HUES6 (cell line): Measurements from ENCODE around the gene MYL2.

Experiments
- H3K27ac ChIP-seq: 2 replicates; pipeline ENCODE4 v1.7.0; 2013; ENCODE audit warnings: low read depth, mild to moderate bottlenecking, low read length, inconsistent platforms
- H3K27me3 ChIP-seq: 2 replicates; pipeline ENCODE4 v1.6.1; 2013; ENCODE audit warnings: low read length; ENCODE audit not compliant: control insufficient read depth, insufficient read depth
- H3K36me3 ChIP-seq: 2 replicates; pipeline ENCODE4 v1.6.1; 2013; ENCODE audit warnings: low read length; ENCODE audit not compliant: control insufficient read depth, insufficient read depth
- H3K4me1 ChIP-seq: 2 replicates; pipeline ENCODE4 v1.6.1; 2013; ENCODE audit warnings: low read length; ENCODE audit not compliant: control insufficient read depth, insufficient read depth
- H3K4me3 ChIP-seq: 2 replicates; pipeline ENCODE4 v1.5.1; 2013; ENCODE audit warnings: low read depth, low read length
- H3K9ac ChIP-seq: one replicate; pipeline ENCODE4 v1.6.1; 2013; ENCODE audit warnings: mild to moderate bottlenecking, low read length
- H3K9me3 ChIP-seq: 2 replicates; pipeline ENCODE4 v1.6.1; 2013; ENCODE audit warnings: low read depth, low read length; ENCODE audit not compliant: control insufficient read depth, insufficient read depth

MYL2 gene

DNA sequence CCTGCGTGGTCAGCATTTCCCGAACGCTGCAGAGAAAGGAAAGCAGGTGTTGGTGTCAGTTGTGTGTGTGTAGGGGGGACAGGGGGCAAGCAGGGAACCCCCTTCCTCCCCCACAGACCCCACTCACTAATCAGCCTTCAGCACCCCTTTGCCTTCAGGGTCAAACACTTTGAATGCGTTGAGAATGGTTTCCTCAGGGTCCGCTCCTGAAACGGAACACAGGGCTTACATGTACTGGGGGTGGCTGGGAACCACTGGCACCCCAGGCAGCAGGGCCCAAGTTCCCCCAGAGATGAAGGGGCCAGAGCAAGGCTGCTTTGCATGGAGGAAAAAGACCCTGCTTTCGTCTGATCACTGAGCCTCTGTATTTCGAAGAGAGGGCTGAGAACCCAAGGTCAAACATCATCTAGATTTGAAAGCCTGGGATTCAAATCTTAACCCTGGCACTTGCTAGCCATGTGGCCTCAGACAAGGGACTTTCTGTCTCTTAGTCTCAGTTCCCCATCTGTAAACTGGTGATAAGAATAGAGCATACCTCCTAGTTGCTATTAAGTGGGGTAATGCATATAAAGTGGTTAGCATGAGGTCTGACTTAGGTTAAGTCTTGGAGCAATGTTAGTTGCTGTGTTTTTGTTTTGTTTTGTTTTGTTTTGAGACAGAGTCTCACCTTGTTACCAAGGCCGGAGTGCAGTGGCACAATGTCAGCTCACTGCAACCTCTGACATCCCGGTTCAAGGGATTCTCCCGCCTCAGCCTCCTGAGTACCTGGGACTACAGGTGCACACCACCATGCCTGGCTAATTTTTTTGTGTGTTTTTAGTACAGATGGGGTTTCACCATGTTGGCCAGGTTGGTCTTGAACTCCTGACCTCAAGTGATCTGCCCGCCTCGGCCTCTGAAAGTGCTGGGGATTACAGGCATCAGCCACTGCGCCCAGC is 7.0 kb downstream of the MYL2 start:
- Histone ChIP-seq H3K36me3 (no peaks in the 10 kb centered on the region), H3K9ac (no peak overlapping the region), H3K9me3 (no peaks in the 10 kb centered on the region), H3K4me3 (no peak overlapping the region), H3K4me1 (peaks cover 18% of the 10 kb centered on the region; the same call in 1 of the 2 replicates), H3K27ac (no peak overlapping the region), H3K27me3 (no peaks in the 10 kb centered on the region)

GRCh38 chr12:110912263-110912662 is 8.1 kb downstream of the MYL2 start:
- H3K27me3 ChIP-seq = no peaks in the 10 kb centered on the region
- H3K4me1 ChIP-seq = peaks cover 7% of the 10 kb centered on the region; the same call in 1 of the 2 replicates
- no peaks in the 10 kb centered on the region for H3K9me3 ChIP-seq
- H3K9ac ChIP-seq = no peak overlapping the region
- no peak overlapping the region for H3K27ac ChIP-seq
- no peak overlapping the region for H3K4me3 ChIP-seq
- no peaks in the 10 kb centered on the region for H3K36me3 ChIP-seq

DNA sequence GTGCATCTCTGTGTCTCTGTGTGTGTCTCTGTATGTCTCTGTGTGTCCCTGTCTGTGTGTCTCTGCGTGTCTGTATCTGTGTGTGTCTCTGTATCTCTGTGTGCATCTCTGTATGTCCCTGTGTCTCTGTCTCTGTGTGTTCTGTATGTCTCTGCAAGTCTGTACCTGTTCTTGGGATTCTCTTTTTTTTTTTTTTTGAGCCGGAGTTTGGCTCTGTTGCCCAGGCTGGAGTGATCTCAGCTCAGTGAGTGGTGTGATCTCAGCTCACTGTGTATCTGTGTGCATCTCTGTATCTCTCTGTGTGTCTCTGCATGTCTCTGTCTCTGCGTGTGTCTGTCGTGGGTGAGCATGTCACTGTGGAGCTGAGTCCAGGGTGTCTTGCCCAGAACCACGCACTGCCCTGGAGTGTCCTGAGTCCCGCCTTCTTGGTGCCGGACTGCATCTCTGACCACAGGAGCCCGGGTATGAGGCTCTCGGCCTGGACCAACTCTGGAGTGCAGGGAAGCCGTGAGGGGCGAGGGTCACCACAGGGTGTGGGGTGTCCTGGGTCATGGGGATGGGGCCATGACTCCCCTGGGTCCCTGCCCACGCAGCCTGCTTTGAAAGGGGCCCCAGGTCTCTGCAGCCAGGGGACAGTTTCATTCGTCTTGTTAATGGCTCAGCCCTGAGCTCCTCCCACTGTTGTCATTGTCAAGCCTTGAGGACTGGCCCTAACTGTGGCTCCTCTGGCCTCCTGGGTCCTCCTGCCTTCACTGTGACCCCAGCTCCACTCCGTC is 11.8 kb downstream of the MYL2 start:
- H3K36me3 ChIP-seq = no peaks in the 10 kb centered on the region
- H3K4me1 ChIP-seq = peaks cover 5% of the 10 kb centered on the region; the same call in 1 of the 2 replicates
- H3K27ac ChIP-seq = no peak overlapping the region
- no peaks in the 10 kb centered on the region for H3K27me3 ChIP-seq
- H3K9ac ChIP-seq = no peak overlapping the region
- H3K4me3 ChIP-seq = no peak overlapping the region
- H3K9me3 ChIP-seq = no peaks in the 10 kb centered on the region

DNA sequence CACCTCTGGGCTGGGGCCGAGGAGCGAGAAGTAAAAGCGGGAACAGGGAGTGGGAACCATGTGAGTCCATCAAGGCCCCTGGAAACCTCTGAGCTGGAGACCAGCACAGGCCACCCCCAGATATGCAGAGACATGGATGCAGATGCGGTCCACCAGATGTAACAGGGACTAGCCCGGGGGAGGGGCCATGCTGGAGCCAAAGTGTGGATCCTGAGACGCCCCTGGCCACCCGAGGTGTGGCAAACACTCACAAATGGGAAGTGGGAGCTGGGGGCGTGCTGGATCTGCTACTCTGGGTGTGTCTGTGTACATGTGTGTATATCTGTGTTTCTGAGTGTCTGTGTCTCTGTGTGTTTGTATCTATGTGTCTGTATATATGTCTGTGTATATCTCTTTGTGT is 12.8 kb downstream of the MYL2 start:
- Histone ChIP-seq H3K9me3 (no peaks in the 10 kb centered on the region), H3K4me3 (no peak overlapping the region), H3K36me3 (no peaks in the 10 kb centered on the region), H3K4me1 (peaks cover 5% of the 10 kb centered on the region; the same call in 1 of the 2 replicates), H3K9ac (no peak overlapping the region), H3K27me3 (no peaks in the 10 kb centered on the region), H3K27ac (no peak overlapping the region)

DNA sequence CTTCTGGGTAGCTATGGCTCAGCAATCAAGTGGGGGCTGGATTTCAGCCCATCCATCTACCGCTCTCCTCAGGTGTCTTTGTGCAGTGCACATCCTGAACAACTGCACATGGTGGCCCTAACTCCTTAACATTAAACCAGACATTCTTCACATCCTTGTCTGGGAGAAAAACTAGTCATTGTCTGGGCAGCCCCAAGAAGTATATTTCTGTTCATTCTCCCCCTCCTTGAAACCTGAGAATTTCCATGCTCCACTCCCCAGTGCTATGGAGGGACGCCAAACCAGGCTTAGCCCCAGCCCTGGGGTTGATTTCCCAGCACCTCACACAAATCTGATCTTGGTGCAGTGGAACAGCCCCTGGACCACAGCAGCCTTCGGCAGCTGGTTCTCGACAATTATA is 13.4 kb downstream of the MYL2 start:
- Histone ChIP-seq H3K4me3 (no peak overlapping the region), H3K27me3 (no peaks in the 10 kb centered on the region), H3K9me3 (no peaks in the 10 kb centered on the region), H3K4me1 (peaks cover 5% of the 10 kb centered on the region; the same call in 1 of the 2 replicates), H3K36me3 (no peaks in the 10 kb centered on the region), H3K27ac (no peak overlapping the region), H3K9ac (no peak overlapping the region)

DNA sequence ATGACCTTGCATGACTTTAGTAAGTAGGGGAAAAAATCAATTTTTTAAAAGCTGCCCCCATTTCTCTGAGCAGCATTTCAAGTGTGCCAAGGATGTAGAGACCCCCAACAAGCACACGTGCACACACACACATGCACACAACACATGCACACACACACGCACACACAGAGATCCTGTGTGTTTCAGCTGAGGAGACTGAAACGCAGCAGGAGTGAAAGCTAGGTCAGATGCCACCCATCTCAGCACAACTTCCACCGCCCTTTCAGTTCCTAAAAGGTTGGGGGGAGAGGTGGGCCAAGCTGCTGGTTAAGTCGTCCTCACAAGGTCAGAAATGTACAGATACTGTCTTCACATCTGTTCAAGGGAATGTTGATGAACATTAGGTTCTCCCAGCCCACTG is 13.9 kb downstream of the MYL2 start:
- no peaks in the 10 kb centered on the region for H3K36me3 ChIP-seq
- H3K4me3 ChIP-seq = no peak overlapping the region
- no peaks in the 10 kb centered on the region for H3K9me3 ChIP-seq
- peaks cover 5% of the 10 kb centered on the region; the same call in 1 of the 2 replicates for H3K4me1 ChIP-seq
- no peak overlapping the region for H3K27ac ChIP-seq
- H3K9ac ChIP-seq = no peak overlapping the region
- no peaks in the 10 kb centered on the region for H3K27me3 ChIP-seq

DNA sequence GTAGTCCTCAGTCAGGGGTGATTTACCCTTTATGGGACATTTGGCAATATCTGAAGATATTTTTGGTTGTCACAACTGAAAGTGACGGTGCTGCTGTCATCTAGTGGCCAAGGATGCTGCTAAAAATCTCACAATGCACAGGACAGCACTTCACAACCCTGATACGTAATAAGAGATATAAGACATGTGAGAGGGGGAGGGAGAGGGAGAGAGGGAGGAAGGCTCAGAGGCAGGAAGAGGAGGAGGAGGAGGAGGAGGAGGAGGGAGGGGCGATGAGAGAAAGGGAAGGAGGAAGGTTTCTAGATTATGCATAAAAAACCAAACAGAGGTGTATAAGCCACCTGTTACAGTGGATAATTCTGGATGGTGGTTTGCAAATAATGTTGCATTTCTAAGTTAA is 14.3 kb downstream of the MYL2 start:
- Histone ChIP-seq H3K4me1 (peaks cover 5% of the 10 kb centered on the region; the same call in 1 of the 2 replicates), H3K27me3 (no peaks in the 10 kb centered on the region), H3K27ac (no peak overlapping the region), H3K9ac (no peak overlapping the region), H3K9me3 (no peaks in the 10 kb centered on the region), H3K4me3 (no peak overlapping the region), H3K36me3 (no peaks in the 10 kb centered on the region)

DNA sequence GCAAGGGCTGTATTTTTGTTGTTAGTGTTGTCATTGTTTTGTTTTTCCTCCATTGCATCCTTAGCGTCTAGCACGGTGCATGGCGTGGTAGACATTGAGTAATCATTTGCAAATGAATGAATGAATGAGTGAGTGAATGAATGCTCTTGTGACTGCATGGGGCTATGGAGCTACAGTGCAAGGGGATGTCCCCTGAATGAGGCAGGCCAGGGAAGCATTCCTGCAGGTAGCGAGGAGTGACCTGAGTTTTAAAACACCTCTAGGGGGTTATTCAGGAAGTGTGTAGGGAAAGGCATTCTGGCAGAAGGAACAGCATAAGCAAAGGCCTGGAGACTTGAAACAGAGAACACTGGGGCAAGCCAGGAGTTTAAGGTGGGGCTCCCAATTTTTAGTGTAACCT is 16.9 kb downstream of the MYL2 start:
- Histone ChIP-seq H3K9me3 (no peaks in the 10 kb centered on the region), H3K36me3 (no peaks in the 10 kb centered on the region), H3K27me3 (no peaks in the 10 kb centered on the region), H3K4me3 (no peak overlapping the region), H3K9ac (no peak overlapping the region), H3K27ac (no peak overlapping the region), H3K4me1 (no peaks in the 10 kb centered on the region)

GRCh38 chr12:110901401-110901800 is 19.0 kb downstream of the MYL2 start:
- no peak overlapping the region for H3K27ac ChIP-seq
- no peaks in the 10 kb centered on the region for H3K9me3 ChIP-seq
- no peak overlapping the region for H3K9ac ChIP-seq
- H3K36me3 ChIP-seq = no peaks in the 10 kb centered on the region
- no peaks in the 10 kb centered on the region for H3K4me1 ChIP-seq
- no peaks in the 10 kb centered on the region for H3K27me3 ChIP-seq
- no peak overlapping the region for H3K4me3 ChIP-seq

GRCh38 chr12:110896559-110896958 is 23.8 kb downstream of the MYL2 start:
- Histone ChIP-seq H3K4me1 (no peaks in the 10 kb centered on the region; the same call in 1 of the 2 replicates), H3K4me3 (no peak overlapping the region), H3K9me3 (no peaks in the 10 kb centered on the region), H3K27me3 (no peaks in the 10 kb centered on the region), H3K36me3 (no peaks in the 10 kb centered on the region), H3K27ac (no peak overlapping the region), H3K9ac (no peak overlapping the region)

DNA sequence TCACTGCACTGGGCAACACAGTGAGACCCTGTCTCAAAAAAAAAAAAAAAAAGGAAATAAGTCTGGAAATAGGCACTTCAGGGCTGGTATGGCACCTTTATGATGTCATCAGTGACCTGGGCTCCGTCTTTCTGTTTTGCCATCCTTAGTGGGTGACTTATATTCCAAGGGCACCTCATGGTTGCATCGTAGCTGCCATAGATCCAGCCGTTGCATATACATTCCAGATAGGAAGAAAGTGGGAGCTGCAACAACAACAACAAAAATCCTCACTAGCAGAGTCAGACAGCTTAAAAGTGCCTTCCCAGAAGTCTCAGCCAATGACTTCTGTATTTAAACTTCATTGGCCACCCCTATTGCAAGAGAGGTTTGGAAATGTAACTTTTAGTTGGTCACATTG is 26.4 kb downstream of the MYL2 start:
- H3K4me1 ChIP-seq = no peaks in the 10 kb centered on the region; the same call in 1 of the 2 replicates
- H3K9ac ChIP-seq = no peak overlapping the region
- no peak overlapping the region for H3K27ac ChIP-seq
- H3K27me3 ChIP-seq = no peaks in the 10 kb centered on the region
- no peaks in the 10 kb centered on the region for H3K9me3 ChIP-seq
- H3K4me3 ChIP-seq = no peak overlapping the region
- no peaks in the 10 kb centered on the region for H3K36me3 ChIP-seq
